Neuronal stem cell (in vitro differentiated cells): Measurements from ENCODE around the gene SUGCT.
A peak's percentile ranks its signal among the peaks of the same experiment; 100 is the strongest.

Source experiments
- DNase-seq: peaks from one replicate; pipeline ENCODE4 v3.0.0-alpha.2; 2013; ENCODE audit warnings: low spot score
- H2AFZ ChIP-seq: one replicate; pipeline ENCODE4 v1.6.1; 2013; ENCODE audit warnings: mild to moderate bottlenecking, low read length, inconsistent platforms
- H2AK5ac ChIP-seq: 2 replicates; pipeline ENCODE4 v1.6.1; 2013; ENCODE audit warnings: low read depth, mild to moderate bottlenecking, inconsistent platforms, low read length, moderate library complexity, mixed read lengths
- H2BK120ac ChIP-seq: 2 replicates; pipeline ENCODE4 v1.6.1; 2013; ENCODE audit warnings: low read depth, mild to moderate bottlenecking, inconsistent platforms, low read length, moderate library complexity, mixed read lengths
- H2BK12ac ChIP-seq: one replicate; pipeline ENCODE4 v1.6.1; 2013; ENCODE audit warnings: low read length, inconsistent platforms
- H2BK15ac ChIP-seq: 2 replicates; pipeline ENCODE4 v1.6.1; 2013; ENCODE audit warnings: mild to moderate bottlenecking, low read length, inconsistent platforms, mixed read lengths
- H2BK5ac ChIP-seq: one replicate; pipeline ENCODE4 v1.6.1; 2013; ENCODE audit warnings: inconsistent platforms, mild to moderate bottlenecking, low read length, moderate library complexity
- H3K14ac ChIP-seq: one replicate; pipeline ENCODE4 v1.6.1; 2013; ENCODE audit warnings: low read length, inconsistent platforms
- H3K18ac ChIP-seq: 2 replicates; pipeline ENCODE4 v1.6.1; 2013; ENCODE audit warnings: low read length, inconsistent platforms
- H3K23ac ChIP-seq: 2 replicates; pipeline ENCODE4 v1.6.1; 2013; ENCODE audit warnings: low read depth, mild to moderate bottlenecking, mixed read lengths, low read length, inconsistent platforms; ENCODE audit not compliant: poor library complexity
- H3K27ac ChIP-seq: replicated peaks from 3 replicates; pipeline ENCODE4 v1.5.1; 2013; ENCODE audit warnings: low read length, inconsistent platforms
- H3K27me3 ChIP-seq, 3 experiments: 2 replicates each; pipeline ENCODE4 v1.6.1; 2013; ENCODE audit warnings: low read length in 3 of 3, mild to moderate bottlenecking in 2 of 3, inconsistent platforms in 1 of 3, low read depth in 1 of 3, mixed read lengths in 1 of 3, moderate library complexity in 1 of 3; ENCODE audit not compliant: control insufficient read depth in 3 of 3, insufficient read depth in 3 of 3
- H3K36me3 ChIP-seq, 2 donors: replicated peaks in 1 of 2; 2 replicates each; pipeline ENCODE4 v1.6.1; 2013; ENCODE audit warnings: low read length in 2 of 2; ENCODE audit not compliant: control insufficient read depth in 2 of 2, insufficient read depth in 2 of 2
- H3K4ac ChIP-seq: 2 replicates; pipeline ENCODE4 v1.6.1; 2013; ENCODE audit warnings: inconsistent platforms, mild to moderate bottlenecking, low read length, moderate library complexity
- H3K4me1 ChIP-seq, 2 donors: 1 replicate in 1 of 2; 2 replicates in 1 of 2; pipeline ENCODE4 v1.6.1; 2013; ENCODE audit warnings: low read length in 2 of 2, low read depth in 1 of 2; ENCODE audit not compliant: control insufficient read depth in 2 of 2, insufficient read depth in 1 of 2
- H3K4me2 ChIP-seq: one replicate; pipeline ENCODE4 v1.6.1; 2013; ENCODE audit warnings: mild to moderate bottlenecking, low read length, inconsistent platforms; ENCODE audit not compliant: insufficient read depth, poor library complexity, severe bottlenecking
- H3K4me3 ChIP-seq, 2 donors: 2 replicates each; pipeline ENCODE4 v1.5.1; 2013; ENCODE audit warnings: low read length in 2 of 2, mild to moderate bottlenecking in 2 of 2, inconsistent platforms in 1 of 2, moderate library complexity in 1 of 2
- H3K79me1 ChIP-seq: one replicate; pipeline ENCODE4 v1.6.1; 2013; ENCODE audit warnings: low read depth, mild to moderate bottlenecking, inconsistent platforms, low read length, moderate library complexity
- H3K9ac ChIP-seq: one replicate; pipeline ENCODE4 v1.6.1; 2013; ENCODE audit warnings: mild to moderate bottlenecking, low read depth, low read length, inconsistent platforms; ENCODE audit not compliant: poor library complexity
- H3K9me3 ChIP-seq, 2 donors: replicated peaks in 1 of 2; 2 replicates each; pipeline versions ENCODE3 to v1.6.1; 2013; ENCODE audit warnings: low read length in 2 of 2, mild to moderate bottlenecking in 2 of 2, inconsistent platforms in 1 of 2, low read depth in 1 of 2, mixed read lengths in 1 of 2, moderate library complexity in 1 of 2; ENCODE audit not compliant: control insufficient read depth in 2 of 2, insufficient read depth in 1 of 2
- H4K8ac ChIP-seq: one replicate; pipeline ENCODE4 v1.6.1; 2013; ENCODE audit warnings: low read depth, mild to moderate bottlenecking, inconsistent platforms, low read length, moderate library complexity
- H4K91ac ChIP-seq: one replicate; pipeline ENCODE4 v1.6.1; 2013; ENCODE audit warnings: low read length, low read depth, mild to moderate bottlenecking, inconsistent platforms; ENCODE audit not compliant: poor library complexity
- WGBS, 2 donors: extraction: QIAGEN DNeasy Blood & Tissue Kit; methylation state at CpG; one replicate each; pipeline ENCODE4 v1.1.7; 2013; ENCODE audit warnings: missing lambda C conversion rate in 2 of 2, mixed read lengths in 1 of 2; ENCODE audit not compliant: insufficient read length in 2 of 2, insufficient replicate concordance in 1 of 2; ENCODE audit errors: extremely low coverage in 2 of 2; 5-methylcytosine and 5-hydroxymethylcytosine counted together

Gene SUGCT

DNA sequence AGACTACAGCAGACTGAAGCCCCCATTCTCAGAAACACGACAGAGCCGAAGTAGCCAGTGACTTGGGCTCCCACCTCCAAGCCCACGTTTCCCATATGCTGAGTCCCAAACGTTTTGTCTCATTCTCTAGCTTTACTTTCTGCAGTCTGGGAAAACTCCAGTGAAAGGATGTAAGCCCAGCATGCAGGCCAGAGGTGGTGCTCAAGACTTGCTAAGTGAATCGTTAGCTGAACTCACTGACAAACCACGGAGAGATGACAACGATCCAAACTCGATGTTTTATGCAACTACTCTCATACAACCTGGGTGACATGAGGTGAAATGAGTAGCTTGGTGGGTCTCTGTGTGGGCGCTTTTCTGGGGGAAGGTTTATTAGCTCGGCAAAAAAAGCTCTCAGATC lies 731.8 kb downstream of the SUGCT start:
- Histone ChIP-seq H4K91ac (no peak overlapping the region), H3K9ac (no peak overlapping the region), H3K23ac (no peak overlapping the region), H2BK12ac (no peak overlapping the region), H2BK15ac (no peak overlapping the region), H3K9me3 (peaks cover 0 to 17% of the 10 kb centered on the region in 2 donors), H3K4me3 (no peak overlapping the region), H2BK5ac (no peak overlapping the region), H3K4me1 (peaks cover 2 to 11% of the 10 kb centered on the region in 2 donors), H3K4me2 (no peak overlapping the region), H2BK120ac (no peak overlapping the region), H3K27me3 (no peaks in the 10 kb centered on the region), H3K14ac (no peak overlapping the region), H3K79me1 (no peaks in the 10 kb centered on the region), H3K36me3 (no peaks in the 10 kb centered on the region), H4K8ac (no peak overlapping the region), H3K4ac (no peak overlapping the region), H3K18ac (peak overlapping the region; percentile 15), H2AK5ac (no peak overlapping the region), H2AFZ (peak overlapping the region; percentile 36), H3K27ac (no peak overlapping the region)
- no peak for DNase-seq
- WGBS, 2 donors = no CpG with 5 or more reads among the region's 10 CpGs

DNA sequence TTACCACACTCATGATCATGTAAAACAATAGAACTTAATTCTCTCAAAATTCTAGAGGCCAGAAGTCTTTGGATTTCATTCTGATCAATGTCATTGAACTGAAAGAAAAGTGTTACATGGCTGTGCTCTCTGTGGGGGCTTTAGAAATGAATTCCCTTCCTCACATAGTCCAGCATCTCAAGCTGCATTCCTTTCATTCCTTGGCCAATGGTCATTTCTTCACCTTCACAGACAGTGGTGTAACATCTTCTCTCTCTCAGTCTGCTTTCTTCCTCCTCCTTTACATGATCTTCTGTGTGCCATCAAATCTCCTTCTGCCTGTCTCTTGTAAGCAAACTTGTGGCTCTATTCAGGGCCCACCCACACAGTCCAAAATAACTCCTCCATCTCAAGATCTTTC lies 735.3 kb downstream of the SUGCT start:
- Histone ChIP-seq H4K91ac (no peak overlapping the region), H3K4me2 (no peak overlapping the region), H3K23ac (no peak overlapping the region), H3K9ac (no peak overlapping the region), H2BK120ac (no peak overlapping the region), H2AK5ac (no peak overlapping the region), H3K4ac (no peak overlapping the region), H3K27me3 (no peaks in the 10 kb centered on the region), H2AFZ (no peak overlapping the region), H2BK12ac (no peak overlapping the region), H4K8ac (no peak overlapping the region), H2BK15ac (no peak overlapping the region), H2BK5ac (no peak overlapping the region), H3K14ac (no peak overlapping the region), H3K18ac (no peak overlapping the region), H3K4me3 (no peak overlapping the region), H3K4me1 (peaks cover 2 to 11% of the 10 kb centered on the region in 2 donors), H3K36me3 (no peaks in the 10 kb centered on the region), H3K79me1 (no peaks in the 10 kb centered on the region), H3K27ac (no peak overlapping the region), H3K9me3 (peaks cover 0 to 17% of the 10 kb centered on the region in 2 donors)
- no peak for DNase-seq

DNA sequence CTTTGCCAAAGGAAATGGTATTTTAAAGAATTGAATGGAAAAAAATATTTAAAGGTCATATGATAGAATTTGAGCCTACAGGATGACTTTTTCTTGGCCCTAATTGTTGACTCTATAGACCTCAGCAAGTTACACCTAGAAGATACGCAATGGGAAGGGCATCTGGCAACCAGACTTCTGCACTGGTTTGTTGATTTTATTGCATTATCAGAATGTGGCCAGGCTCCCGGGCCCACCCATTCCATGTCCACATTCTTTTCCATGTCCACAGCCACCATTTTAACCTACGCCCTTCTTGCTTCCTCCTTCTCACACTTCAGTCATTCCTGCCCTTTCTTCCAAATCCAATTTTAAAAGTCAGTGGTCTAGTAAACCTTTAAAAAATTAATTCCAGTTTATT lies 738.4 kb downstream of the SUGCT start:
- Histone ChIP-seq H3K18ac (no peak overlapping the region), H2BK12ac (no peak overlapping the region), H2AK5ac (no peak overlapping the region), H3K9ac (no peak overlapping the region), H3K4ac (no peak overlapping the region), H3K79me1 (no peaks in the 10 kb centered on the region), H2BK120ac (no peak overlapping the region), H2AFZ (no peak overlapping the region), H3K36me3 (no peaks in the 10 kb centered on the region), H3K4me1 (no peaks in the 10 kb centered on the region), H3K9me3 (peaks cover 0 to 18% of the 10 kb centered on the region in 2 donors), H3K27ac (no peak overlapping the region), H3K4me3 (no peak overlapping the region), H4K8ac (no peak overlapping the region), H3K23ac (no peak overlapping the region), H2BK15ac (no peak overlapping the region), H3K27me3 (no peaks in the 10 kb centered on the region), H3K14ac (no peak overlapping the region), H4K91ac (no peak overlapping the region), H2BK5ac (no peak overlapping the region), H3K4me2 (no peak overlapping the region)
- no CpG with 5 or more reads among the region's 3 CpGs for WGBS, 2 donors
- DNase-seq = no peak

DNA sequence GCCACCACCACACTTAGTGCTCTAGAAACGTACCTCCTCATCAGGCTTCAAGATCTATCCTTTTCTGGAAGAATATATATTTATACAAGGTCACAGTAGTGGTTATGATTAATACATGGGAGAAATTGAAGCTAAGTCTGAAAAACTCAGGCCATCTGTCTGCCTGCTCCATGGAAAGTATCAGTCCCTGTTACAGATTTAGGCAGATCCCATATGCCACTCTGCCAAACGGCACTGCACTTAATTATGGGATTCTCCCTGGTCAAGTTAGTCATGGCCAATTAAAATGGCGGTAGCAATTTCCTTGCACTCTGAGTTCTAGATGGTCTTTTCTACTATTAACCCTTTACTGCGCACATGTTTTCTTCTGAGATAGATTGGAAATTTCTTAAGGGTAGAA lies 740.0 kb downstream of the SUGCT start:
- no peak overlapping the region for H3K14ac ChIP-seq
- H2BK120ac ChIP-seq = no peak overlapping the region
- peaks cover 0 to 10% of the 10 kb centered on the region in 2 donors for H3K9me3 ChIP-seq
- no peak overlapping the region for H2BK5ac ChIP-seq
- no peak overlapping the region for H2BK15ac ChIP-seq
- no peak overlapping the region for H3K9ac ChIP-seq
- no peaks in the 10 kb centered on the region for H3K36me3 ChIP-seq
- no peak overlapping the region for H2BK12ac ChIP-seq
- no peak overlapping the region for H3K18ac ChIP-seq
- no peak overlapping the region for H4K91ac ChIP-seq
- H3K27me3 ChIP-seq = no peaks in the 10 kb centered on the region
- no peak overlapping the region for H3K23ac ChIP-seq
- H2AFZ ChIP-seq = no peak overlapping the region
- DNase-seq = no peak
- H3K4me3 ChIP-seq = no peak overlapping the region
- no peak overlapping the region for H3K4me2 ChIP-seq
- H3K4me1 ChIP-seq = peaks cover 0 to 1% of the 10 kb centered on the region in 2 donors
- no CpG with 5 or more reads among the region's 4 CpGs for WGBS, 2 donors
- H3K27ac ChIP-seq = no peak overlapping the region
- H3K4ac ChIP-seq = no peak overlapping the region
- H2AK5ac ChIP-seq = no peak overlapping the region
- no peak overlapping the region for H4K8ac ChIP-seq
- H3K79me1 ChIP-seq = no peaks in the 10 kb centered on the region
